Measurements from ENCODE around the gene SNPH. TPM values are rescaled to one million over a fixed set of nuclear protein-coding genes. Genes with fewer than 3 reads are reported as not detected.
"Not testable (repeated sequence)": the region's sequence is repeated elsewhere in the genome, so short reads cannot be mapped to it uniquely, and the experiment has no call there.

The SNPH gene
- total RNA-seq, 4 donors from 2014 or later, result 0.53 to 6.6 (median 2.4) TPM

GRCh38 chr20:1337441-1337840, 71.3 kb downstream of the SNPH start:
- H3K4me3 ChIP-seq, result no peak overlapping the region
- peak overlapping the region in 2 of 4 donors; percentile 9 to 28 for H3K27ac ChIP-seq
- peaks cover 0 to 11% (median 0%) of the 10 kb centered on the region in 4 donors for H3K4me1 ChIP-seq
- H3K27me3 ChIP-seq, result no peaks in the 10 kb centered on the region
- no peaks in the 10 kb centered on the region for H3K9me3 ChIP-seq
- no peaks in the 10 kb centered on the region for H3K36me3 ChIP-seq
- TF ChIP-seq POLR2A (IDR thresholded peaks at IDR 0.05), result no peak
- TF ChIP-seq, protein P1, sequence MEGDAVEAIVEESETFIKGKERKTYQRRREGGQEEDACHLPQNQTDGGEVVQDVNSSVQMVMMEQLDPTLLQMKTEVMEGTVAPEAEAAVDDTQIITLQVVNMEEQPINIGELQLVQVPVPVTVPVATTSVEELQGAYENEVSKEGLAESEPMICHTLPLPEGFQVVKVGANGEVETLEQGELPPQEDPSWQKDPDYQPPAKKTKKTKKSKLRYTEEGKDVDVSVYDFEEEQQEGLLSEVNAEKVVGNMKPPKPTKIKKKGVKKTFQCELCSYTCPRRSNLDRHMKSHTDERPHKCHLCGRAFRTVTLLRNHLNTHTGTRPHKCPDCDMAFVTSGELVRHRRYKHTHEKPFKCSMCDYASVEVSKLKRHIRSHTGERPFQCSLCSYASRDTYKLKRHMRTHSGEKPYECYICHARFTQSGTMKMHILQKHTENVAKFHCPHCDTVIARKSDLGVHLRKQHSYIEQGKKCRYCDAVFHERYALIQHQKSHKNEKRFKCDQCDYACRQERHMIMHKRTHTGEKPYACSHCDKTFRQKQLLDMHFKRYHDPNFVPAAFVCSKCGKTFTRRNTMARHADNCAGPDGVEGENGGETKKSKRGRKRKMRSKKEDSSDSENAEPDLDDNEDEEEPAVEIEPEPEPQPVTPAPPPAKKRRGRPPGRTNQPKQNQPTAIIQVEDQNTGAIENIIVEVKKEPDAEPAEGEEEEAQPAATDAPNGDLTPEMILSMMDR (IDR thresholded peaks at IDR 0.05), result no peak
- DNase-seq, result no peak

DNA sequence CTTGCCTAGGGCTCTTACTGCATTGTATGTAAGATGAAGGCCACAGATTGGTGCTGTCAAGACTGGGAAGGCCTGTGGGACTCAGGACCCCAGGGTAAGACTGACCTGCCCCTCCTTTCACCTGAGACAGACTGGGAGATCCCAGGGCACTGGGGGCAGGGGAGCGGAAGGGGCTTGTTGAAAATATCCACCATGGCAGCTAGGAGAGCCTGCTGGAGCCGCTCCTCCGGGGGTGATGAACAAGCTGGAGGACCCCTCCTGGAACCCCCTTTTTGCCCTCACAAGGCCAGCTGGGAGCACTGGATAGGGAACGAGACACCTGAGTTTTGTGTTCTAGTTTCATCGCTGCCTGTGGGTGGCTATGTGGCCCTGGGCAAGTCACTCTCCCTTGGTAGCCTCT, 72.0 kb downstream of the SNPH start:
- peaks cover 0 to 11% (median 0%) of the 10 kb centered on the region in 4 donors for H3K4me1 ChIP-seq
- no peaks in the 10 kb centered on the region for H3K36me3 ChIP-seq
- peak in 1 of 3 donors; percentile 35 for DNase-seq
- H3K27me3 ChIP-seq, result no peaks in the 10 kb centered on the region
- H3K4me3 ChIP-seq, result no peak overlapping the region
- TF ChIP-seq, protein P1 (IDR thresholded peaks at IDR 0.05), result no peak
- no peak for TF ChIP-seq POLR2A (IDR thresholded peaks at IDR 0.05)
- no peaks in the 10 kb centered on the region for H3K9me3 ChIP-seq
- peak overlapping the region in 2 of 4 donors; percentile 9 to 28 for H3K27ac ChIP-seq

DNA sequence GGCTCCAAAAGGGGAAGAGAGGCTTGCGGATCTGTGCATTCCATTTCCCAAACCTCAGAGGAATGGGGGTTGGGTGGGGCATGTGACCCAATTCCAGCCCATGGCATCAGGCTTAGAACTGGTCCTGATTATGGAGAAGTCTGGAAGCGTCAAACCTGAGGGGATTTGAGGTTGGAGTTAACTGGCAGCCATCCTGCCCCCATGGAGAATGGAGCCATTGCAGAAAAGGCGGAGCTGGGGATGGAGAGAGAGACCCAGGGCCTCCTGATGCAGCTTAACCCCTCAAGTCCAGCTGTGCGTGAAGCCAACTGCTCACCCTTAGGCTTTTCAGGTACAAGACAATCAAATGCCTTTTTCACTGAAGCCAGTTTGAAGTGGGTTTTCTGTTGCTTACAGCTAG, 72.7 kb downstream of the SNPH start:
- DNase-seq, result peak in 2 of 3 donors; percentile 4 to 34
- Histone ChIP-seq H3K4me1 (peaks cover 0 to 11% (median 0%) of the 10 kb centered on the region in 4 donors), H3K27ac (no peak overlapping the region), H3K27me3 (no peaks in the 10 kb centered on the region), H3K9me3 (no peaks in the 10 kb centered on the region), H3K4me3 (no peak overlapping the region), H3K36me3 (no peaks in the 10 kb centered on the region)
- TF ChIP-seq, protein P1 (IDR thresholded peaks at IDR 0.05), result no peak
- no peak for TF ChIP-seq POLR2A (IDR thresholded peaks at IDR 0.05)

- H3K4me3 ChIP-seq, result no peak overlapping the region
- TF ChIP-seq, protein P1 (IDR thresholded peaks at IDR 0.05), result no peak
- no peak for TF ChIP-seq POLR2A (IDR thresholded peaks at IDR 0.05)
- H3K36me3 ChIP-seq, result no peaks in the 10 kb centered on the region
- H3K9me3 ChIP-seq, result no peaks in the 10 kb centered on the region
- peaks cover 0 to 9% (median 0%) of the 10 kb centered on the region in 4 donors for H3K4me1 ChIP-seq
- H3K27me3 ChIP-seq, result no peaks in the 10 kb centered on the region
- DNase-seq, result no peak
- H3K27ac ChIP-seq, result no peak overlapping the region
These were observed 75.6 kb downstream of the SNPH start for GRCh38 chr20:1341561-1342265.

- H3K4me1 ChIP-seq, H3K36me3 ChIP-seq, H3K27me3 ChIP-seq, H3K9me3 ChIP-seq, H3K27ac ChIP-seq, H3K4me3 ChIP-seq, DNase-seq: not testable (repeated sequence)
These were observed 77.5 kb downstream of the SNPH start for GRCh38 chr20:1343446-1344124.

- H3K4me1 ChIP-seq, result no peaks in the 10 kb centered on the region
- DNase-seq, result no peak
- TF ChIP-seq, protein P1 (IDR thresholded peaks at IDR 0.05), result no peak
- TF ChIP-seq POLR2A (IDR thresholded peaks at IDR 0.05), result no peak
- H3K27ac ChIP-seq, result no peak overlapping the region
- H3K27me3 ChIP-seq, result no peaks in the 10 kb centered on the region
- no peaks in the 10 kb centered on the region for H3K36me3 ChIP-seq
- no peak overlapping the region for H3K4me3 ChIP-seq
- no peaks in the 10 kb centered on the region for H3K9me3 ChIP-seq
These were observed 79.1 kb downstream of the SNPH start for GRCh38 chr20:1345030-1345755.

Measured in Peyer's patch (tissue), 4 donors.